BE2C (cell line): Measurements from ENCODE around the gene TEX19.
"Not testable (repeated sequence)": the region's sequence is repeated elsewhere in the genome, so short reads cannot be mapped to it uniquely, and the experiment has no call there.

Source experiments
- DNase-seq: peaks from one replicate; pipeline ENCODE4 v3.0.0-alpha.2; 2020
- H3K27me3 ChIP-seq: fragments of 250-450 bp; sonication (Bioruptor Pico); 2 replicates; pipeline ENCODE4 v1.5.1; 2020; ENCODE audit warnings: mild to moderate bottlenecking
- H3K36me3 ChIP-seq: fragments of 250-450 bp; sonication (Bioruptor Pico); 2 replicates; pipeline ENCODE4 v1.5.1; 2020; ENCODE audit warnings: mild to moderate bottlenecking
- H3K4me1 ChIP-seq: fragments of 250-450 bp; sonication (Bioruptor Pico); 2 replicates; pipeline ENCODE4 v1.5.1; 2020
- H3K4me3 ChIP-seq: 2 replicates; pipeline ENCODE4 v1.5.1; 2011; ENCODE audit warnings: low read depth, low read length
- H3K9me3 ChIP-seq: fragments of 250-450 bp; sonication (Bioruptor Pico); 2 replicates; pipeline ENCODE4 v1.5.1; 2020
- CTCF ChIP-seq: IDR thresholded peaks from 2 replicates; pipeline ENCODE4 v1.5.1; 2012; ENCODE audit warnings: mild to moderate bottlenecking, low read depth, low read length

TEX19 gene

GRCh38 chr17:82380860-82381702 lies 22.0 kb downstream of the TEX19 start:
- Histone ChIP-seq H3K27me3 (peaks cover 26% of the 10 kb centered on the region), H3K4me1 (peaks cover 13% of the 10 kb centered on the region), H3K36me3 (no peaks in the 10 kb centered on the region), H3K9me3 (no peaks in the 10 kb centered on the region), H3K4me3 (peak overlapping the region; percentile 29)
- DNase-seq: no peak
- no peak for TF ChIP-seq CTCF

- Histone ChIP-seq H3K4me1 (peaks cover 13% of the 10 kb centered on the region), H3K27me3 (peaks cover 26% of the 10 kb centered on the region)
- H3K36me3 ChIP-seq, DNase-seq, H3K9me3 ChIP-seq, H3K4me3 ChIP-seq: not testable (repeated sequence)
Measured at GRCh38 chr17:82381703-82382009, 22.6 kb downstream of the TEX19 start.

GRCh38 chr17:82382220-82382932 lies 23.3 kb downstream of the TEX19 start:
- H3K9me3 ChIP-seq, H3K4me3 ChIP-seq, H3K36me3 ChIP-seq, DNase-seq: not testable (repeated sequence)
- peaks cover 13% of the 10 kb centered on the region for H3K4me1 ChIP-seq
- peaks cover 26% of the 10 kb centered on the region for H3K27me3 ChIP-seq

GRCh38 chr17:82382933-82383255 lies 23.8 kb downstream of the TEX19 start:
- DNase-seq: no peak
- H3K4me1 ChIP-seq: peaks cover 13% of the 10 kb centered on the region
- no peak overlapping the region for H3K4me3 ChIP-seq
- no peaks in the 10 kb centered on the region for H3K36me3 ChIP-seq
- no peaks in the 10 kb centered on the region for H3K9me3 ChIP-seq
- H3K27me3 ChIP-seq: peaks cover 26% of the 10 kb centered on the region
- TF ChIP-seq CTCF: no peak

- TF ChIP-seq CTCF: no peak
- H3K36me3 ChIP-seq: no peaks in the 10 kb centered on the region
- H3K4me1 ChIP-seq: peaks cover 13% of the 10 kb centered on the region
- DNase-seq: no peak
- peaks cover 21% of the 10 kb centered on the region for H3K27me3 ChIP-seq
- no peaks in the 10 kb centered on the region for H3K9me3 ChIP-seq
- no peak overlapping the region for H3K4me3 ChIP-seq
Measured at GRCh38 chr17:82383411-82383810, 24.4 kb downstream of the TEX19 start.

- Histone ChIP-seq H3K4me1 (peaks cover 13% of the 10 kb centered on the region), H3K27me3 (peaks cover 13% of the 10 kb centered on the region; the same call in 1 of the 2 replicates), H3K9me3 (no peaks in the 10 kb centered on the region), H3K36me3 (no peaks in the 10 kb centered on the region), H3K4me3 (no peak overlapping the region)
- no peak for TF ChIP-seq CTCF
- peak; percentile 54 for DNase-seq
Measured at GRCh38 chr17:82384051-82384729, 25.1 kb downstream of the TEX19 start.
